Activated CD4-positive, alpha-beta memory T cell treated with anti-CD3 and anti-CD28 coated beads, Interleukin-2, amount 10 ng/mL, durations not matched to agents 7 days and 5 days (primary cell): ENCODE measurements around the gene ATG14. TPM values are rescaled to one million over a fixed set of nuclear protein-coding genes. Genes with fewer than 3 reads are reported as not detected.
"Not testable (repeated sequence)": the region's sequence is repeated elsewhere in the genome, so short reads cannot be mapped to it uniquely, and the experiment has no call there.

Experiments
- CTCF ChIA-PET: fragments of 350-600 bp; sonication (Branson Sonifier 250); formaldehyde crosslinking; loops from one replicate; lab custom pipeline; 2021; ENCODE audit warnings: antibody characterized with exemption, inconsistent platforms; lab: Charles Lee
- POLR2A ChIA-PET: fragments of 350-600 bp; sonication (Branson Sonifier 250); formaldehyde crosslinking; loops from one replicate; lab custom pipeline; 2021; ENCODE audit warnings: antibody characterized with exemption; lab: Charles Lee
- DNase-seq: peaks from one replicate; pipeline ENCODE4 v3.0.0-alpha.2; 2020
- H3K27ac Mint-ChIP-seq: one replicate; pipeline ENCODE4 v1.8.0; 2021; ENCODE audit warnings: mild to moderate bottlenecking, mixed read lengths
- H3K27me3 Mint-ChIP-seq: one replicate; pipeline ENCODE4 v1.8.0; 2021; ENCODE audit warnings: mixed read lengths
- H3K36me3 Mint-ChIP-seq: one replicate; pipeline ENCODE4 v1.8.0; 2021; ENCODE audit warnings: low read depth, mixed read lengths
- H3K4me1 Mint-ChIP-seq: one replicate; pipeline ENCODE4 v1.8.0; 2021; ENCODE audit warnings: mixed read lengths
- H3K4me3 Mint-ChIP-seq: one replicate; pipeline ENCODE4 v1.8.0; 2021; ENCODE audit warnings: mild to moderate bottlenecking, mixed read lengths
- H3K9me3 Mint-ChIP-seq: one replicate; pipeline ENCODE4 v1.8.0; 2021; ENCODE audit warnings: mixed read lengths
- total RNA-seq, 2 experiments: library from RNA; stranded (reverse); gene quantifications; one replicate each; pipeline ENCODE4 v1.2.3, GENCODE V29; 2021

ATG14 gene
- total RNA-seq, 2 experiments from 2014 or later = 5.5 TPM

GRCh38 chr14:55401751-55402150 is 9.9 kb downstream of the ATG14 start:
- H3K4me1 Mint-ChIP-seq = peaks cover 14% of the 10 kb centered on the region
- H3K27me3 Mint-ChIP-seq = no peaks in the 10 kb centered on the region
- ChIA-PET CTCF (no interaction called here), POLR2A (no interaction called here)
- no peak for DNase-seq
- H3K4me3 Mint-ChIP-seq = no peak overlapping the region
- no peaks in the 10 kb centered on the region for H3K9me3 Mint-ChIP-seq
- H3K36me3 Mint-ChIP-seq = no peaks in the 10 kb centered on the region
- H3K27ac Mint-ChIP-seq = no peak overlapping the region

- Mint-ChIP-seq H3K27ac (no peak overlapping the region), H3K4me1 (peaks cover 14% of the 10 kb centered on the region), H3K4me3 (no peak overlapping the region), H3K27me3 (no peaks in the 10 kb centered on the region), H3K9me3 (no peaks in the 10 kb centered on the region), H3K36me3 (peaks cover 7% of the 10 kb centered on the region)
- ChIA-PET CTCF (no interaction called here), POLR2A (no interaction called here)
- DNase-seq = no peak
Observed at GRCh38 chr14:55399852-55400251, 11.8 kb downstream of the ATG14 start.

- H3K4me3 Mint-ChIP-seq = no peak overlapping the region
- DNase-seq = no peak
- H3K36me3 Mint-ChIP-seq = peaks cover 7% of the 10 kb centered on the region
- no peaks in the 10 kb centered on the region for H3K9me3 Mint-ChIP-seq
- peaks cover 12% of the 10 kb centered on the region for H3K4me1 Mint-ChIP-seq
- no peaks in the 10 kb centered on the region for H3K27me3 Mint-ChIP-seq
- H3K27ac Mint-ChIP-seq = no peak overlapping the region
- ChIA-PET POLR2A (no interaction called here), CTCF (no interaction called here)
Observed at GRCh38 chr14:55399183-55399582, 12.4 kb downstream of the ATG14 start.

- Mint-ChIP-seq H3K4me1 (peaks cover 9% of the 10 kb centered on the region), H3K4me3 (no peak overlapping the region), H3K27ac (no peak overlapping the region), H3K9me3 (no peaks in the 10 kb centered on the region), H3K36me3 (peaks cover 7% of the 10 kb centered on the region), H3K27me3 (no peaks in the 10 kb centered on the region)
- no peak for DNase-seq
- POLR2A ChIA-PET = no interaction called here
- CTCF ChIA-PET = no interaction called here
Observed at GRCh38 chr14:55398679-55399078, 13.0 kb downstream of the ATG14 start.

- Mint-ChIP-seq H3K36me3 (peaks cover 36% of the 10 kb centered on the region), H3K4me3 (no peak overlapping the region), H3K27me3 (no peaks in the 10 kb centered on the region), H3K4me1 (peaks cover 35% of the 10 kb centered on the region), H3K9me3 (no peaks in the 10 kb centered on the region), H3K27ac (no peak overlapping the region)
- DNase-seq = no peak
- POLR2A ChIA-PET = interaction anchor here (0.6 to 0.9 kb wide), 3 partner anchors 14 to 145 kb away, joined by 3 read pairs; no protein-coding TSS in a partner anchor
- CTCF ChIA-PET = no interaction called here
Observed at GRCh38 chr14:55389330-55389729, 22.3 kb downstream of the ATG14 start.

GRCh38 chr14:55388160-55388559 is 23.5 kb downstream of the ATG14 start:
- H3K9me3 Mint-ChIP-seq = no peaks in the 10 kb centered on the region
- peaks cover 38% of the 10 kb centered on the region for H3K36me3 Mint-ChIP-seq
- CTCF ChIA-PET = interaction anchor here (0.5 kb wide), 1 partner anchor 142 kb away, joined by 3 read pairs; no protein-coding TSS in a partner anchor
- H3K4me3 Mint-ChIP-seq = no peak overlapping the region
- no peak overlapping the region for H3K27ac Mint-ChIP-seq
- peaks cover 37% of the 10 kb centered on the region for H3K4me1 Mint-ChIP-seq
- POLR2A ChIA-PET = interaction anchor here (2.8 kb wide), 1 partner anchor 14 kb away, joined by 15 read pairs; no protein-coding TSS in a partner anchor
- DNase-seq = no peak
- no peaks in the 10 kb centered on the region for H3K27me3 Mint-ChIP-seq

GRCh38 chr14:55387121-55387520 is 24.5 kb downstream of the ATG14 start:
- Mint-ChIP-seq H3K27me3 (no peaks in the 10 kb centered on the region), H3K36me3 (peaks cover 38% of the 10 kb centered on the region), H3K4me1 (peaks cover 37% of the 10 kb centered on the region), H3K9me3 (no peaks in the 10 kb centered on the region), H3K4me3 (no peak overlapping the region), H3K27ac (peak overlapping the region; percentile 86)
- ChIA-PET POLR2A (interaction anchor here (2.4 to 2.8 kb wide), 3 partner anchors 13 to 53 kb away, joined by 8 to 15 read pairs (median 12); partner anchors contain the start of gene ATG14), CTCF (interaction anchor here (0.8 to 1.6 kb wide), 3 partner anchors 11 to 174 kb away, joined by 3 to 4 read pairs (median 3); no protein-coding TSS in a partner anchor)
- DNase-seq = no peak

GRCh38 chr14:55386037-55386808 is 25.4 kb downstream of the ATG14 start:
- Mint-ChIP-seq H3K4me3 (peak overlapping the region; percentile 61), H3K4me1 (peaks cover 37% of the 10 kb centered on the region), H3K27ac (peak overlapping the region; percentile 86), H3K9me3 (no peaks in the 10 kb centered on the region), H3K36me3 (peaks cover 42% of the 10 kb centered on the region), H3K27me3 (no peaks in the 10 kb centered on the region)
- CTCF ChIA-PET = interaction anchor here (0.8 to 1.6 kb wide), 3 partner anchors 10 to 173 kb away, joined by 3 to 4 read pairs (median 3); no protein-coding TSS in a partner anchor
- peak; percentile 33 for DNase-seq
- POLR2A ChIA-PET = interaction anchor here (0.6 to 2.8 kb wide), 5 partner anchors 12 to 54 kb away, joined by 3 to 15 read pairs (median 8); partner anchors contain the start of gene ATG14

- no peak overlapping the region for H3K4me3 Mint-ChIP-seq
- ChIA-PET CTCF (interaction anchor here (0.6 kb wide), 1 partner anchor 60 kb away, joined by 3 read pairs; no protein-coding TSS in a partner anchor), POLR2A (no interaction called here)
- peaks cover 37% of the 10 kb centered on the region for H3K4me1 Mint-ChIP-seq
- DNase-seq = no peak
- no peak overlapping the region for H3K27ac Mint-ChIP-seq
- no peaks in the 10 kb centered on the region for H3K27me3 Mint-ChIP-seq
- H3K36me3 Mint-ChIP-seq = peaks cover 48% of the 10 kb centered on the region
- no peaks in the 10 kb centered on the region for H3K9me3 Mint-ChIP-seq
Observed at GRCh38 chr14:55384536-55384935, 27.1 kb downstream of the ATG14 start.

- Mint-ChIP-seq H3K27ac (no peak overlapping the region), H3K27me3 (no peaks in the 10 kb centered on the region)
- CTCF ChIA-PET = no interaction called here
Observed at GRCh38 chr14:55383541-55384140, 28.0 kb downstream of the ATG14 start.

GRCh38 chr14:55383056-55383466 is 28.6 kb downstream of the ATG14 start:
- Mint-ChIP-seq H3K36me3 (peaks cover 34% of the 10 kb centered on the region), H3K4me1 (peaks cover 28% of the 10 kb centered on the region)
- POLR2A ChIA-PET = interaction anchor here (0.9 to 1.6 kb wide), 2 partner anchors 9 to 332 kb away, joined by 3 to 5 read pairs; partner anchors contain the start of gene MAPK1IP1L
- H3K27ac Mint-ChIP-seq, H3K4me3 Mint-ChIP-seq, H3K9me3 Mint-ChIP-seq, CTCF ChIA-PET, DNase-seq, H3K27me3 Mint-ChIP-seq: not testable (repeated sequence)

More at GRCh38 chr14:55383541-55384140, 28.0 kb downstream of the ATG14 start:
- POLR2A ChIA-PET = interaction anchor here (0.7 to 1.6 kb wide), 2 partner anchors 9 to 457 kb away, joined by 3 to 5 read pairs; no protein-coding TSS in a partner anchor
- H3K9me3 Mint-ChIP-seq = no peaks in the 10 kb centered on the region
- H3K36me3 Mint-ChIP-seq = peaks cover 39% of the 10 kb centered on the region
- H3K4me1 Mint-ChIP-seq = peaks cover 33% of the 10 kb centered on the region
- DNase-seq = no peak
- H3K4me3 Mint-ChIP-seq = no peak overlapping the region

- Mint-ChIP-seq H3K9me3 (no peaks in the 10 kb centered on the region), H3K36me3 (peaks cover 35% of the 10 kb centered on the region), H3K4me1 (peaks cover 27% of the 10 kb centered on the region), H3K4me3 (no peak overlapping the region), H3K27me3 (no peaks in the 10 kb centered on the region), H3K27ac (no peak overlapping the region)
- DNase-seq = no peak
- POLR2A ChIA-PET = interaction anchor here (0.9 to 1.6 kb wide), 2 partner anchors 8 to 331 kb away, joined by 3 to 5 read pairs; partner anchors contain the start of gene MAPK1IP1L
- CTCF ChIA-PET = interaction anchor here (0.6 kb wide), 1 partner anchor 691 kb away, joined by 3 read pairs; no protein-coding TSS in a partner anchor
Observed at GRCh38 chr14:55382483-55382882, 29.1 kb downstream of the ATG14 start.

- ChIA-PET CTCF (no interaction called here), POLR2A (no interaction called here)
- Mint-ChIP-seq H3K27ac (no peak overlapping the region), H3K4me1 (peaks cover 18% of the 10 kb centered on the region), H3K36me3 (peaks cover 36% of the 10 kb centered on the region), H3K27me3 (no peaks in the 10 kb centered on the region), H3K9me3 (no peaks in the 10 kb centered on the region), H3K4me3 (no peak overlapping the region)
- DNase-seq = no peak
Observed at GRCh38 chr14:55381561-55381960, 30.1 kb downstream of the ATG14 start.
